Central memory CD4-positive, alpha-beta T cell (primary cell): ENCODE measurements around the gene SMARCD3.
A peak's percentile ranks its signal among the peaks of the same experiment; 100 is the strongest.

ENCODE experiments used
- DNase-seq: peaks from one replicate; pipeline ENCODE4 v3.0.0; 2022

Gene SMARCD3

DNA sequence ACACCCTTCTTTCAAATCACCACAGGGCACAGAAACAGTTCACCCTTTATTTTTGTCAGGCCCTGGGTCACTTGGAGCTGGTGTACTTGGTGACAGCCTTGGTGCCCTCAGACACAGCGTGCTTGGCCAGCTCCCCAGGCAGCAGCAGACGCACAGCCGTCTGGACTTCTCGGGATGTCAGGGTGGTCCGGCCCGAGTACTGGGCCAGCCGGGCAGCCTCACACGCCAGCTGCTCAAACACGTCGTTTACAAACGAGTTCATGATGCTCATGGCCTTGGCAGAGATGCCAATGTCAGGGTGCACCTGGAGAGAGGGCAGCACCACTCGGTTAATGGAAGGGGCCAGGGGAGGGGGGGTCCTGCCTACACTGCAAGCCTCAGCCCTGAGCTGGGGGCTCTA lies 40.7 kb downstream of the SMARCD3 start:
- DNase-seq: no peak

DNA sequence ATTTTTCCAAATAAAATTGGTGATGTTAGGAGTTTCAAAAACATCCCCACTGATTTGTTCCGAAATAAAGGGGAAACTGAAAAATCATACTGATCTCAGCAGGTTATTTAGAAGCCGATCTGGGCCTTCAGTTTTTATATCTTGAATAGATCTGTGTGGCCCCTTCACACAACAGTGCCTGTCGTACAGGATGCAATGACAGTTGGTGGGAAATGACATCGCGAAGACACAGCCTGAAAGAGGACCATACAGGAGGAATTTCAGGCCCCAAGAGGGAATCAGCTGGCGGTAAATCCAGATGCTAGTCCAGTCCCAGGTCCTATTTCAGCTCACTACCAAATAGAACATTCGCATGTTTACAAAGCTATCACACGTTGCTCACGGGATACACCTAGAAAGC lies 41.2 kb downstream of the SMARCD3 start:
- no peak for DNase-seq

DNA sequence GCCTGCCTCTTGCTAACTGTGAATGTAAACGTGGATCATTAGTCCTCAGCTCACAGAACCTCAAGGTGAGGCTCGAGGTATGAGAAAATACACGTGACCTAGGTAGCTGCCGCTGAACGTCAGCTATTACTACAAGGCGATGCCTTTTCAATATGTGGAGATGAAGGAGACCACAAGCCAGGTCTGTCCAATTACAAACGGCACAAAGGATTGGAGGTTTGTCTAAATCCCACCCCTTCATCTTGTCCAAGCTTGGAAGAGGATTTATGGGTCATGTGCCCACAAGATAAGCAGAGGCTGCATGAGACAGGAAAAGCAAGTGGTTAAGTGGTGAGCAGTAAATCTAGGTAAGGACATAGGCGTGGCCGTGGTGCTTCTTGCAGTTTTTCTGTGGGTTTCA lies 41.6 kb downstream of the SMARCD3 start:
- peak; percentile 82 for DNase-seq

DNA sequence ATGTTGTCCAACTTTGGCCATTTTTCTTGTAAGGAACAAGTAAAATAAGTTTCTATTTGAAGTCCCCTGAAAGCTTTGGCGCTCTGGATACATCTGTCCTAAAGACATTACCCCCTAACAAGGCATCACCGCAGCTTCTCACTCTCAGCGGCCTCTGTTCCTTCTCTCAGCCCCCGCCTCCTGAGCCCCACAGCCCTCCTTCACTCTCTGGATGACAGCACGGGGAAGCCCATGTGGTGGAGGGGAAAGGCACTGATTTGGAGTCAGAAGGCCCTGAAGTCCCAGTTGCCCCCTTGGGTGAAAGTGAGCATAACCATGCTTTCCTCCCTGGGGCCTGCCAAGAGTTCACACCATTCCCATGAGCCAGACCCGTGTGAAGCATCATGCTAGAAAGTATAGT lies 42.8 kb downstream of the SMARCD3 start:
- DNase-seq: no peak

DNA sequence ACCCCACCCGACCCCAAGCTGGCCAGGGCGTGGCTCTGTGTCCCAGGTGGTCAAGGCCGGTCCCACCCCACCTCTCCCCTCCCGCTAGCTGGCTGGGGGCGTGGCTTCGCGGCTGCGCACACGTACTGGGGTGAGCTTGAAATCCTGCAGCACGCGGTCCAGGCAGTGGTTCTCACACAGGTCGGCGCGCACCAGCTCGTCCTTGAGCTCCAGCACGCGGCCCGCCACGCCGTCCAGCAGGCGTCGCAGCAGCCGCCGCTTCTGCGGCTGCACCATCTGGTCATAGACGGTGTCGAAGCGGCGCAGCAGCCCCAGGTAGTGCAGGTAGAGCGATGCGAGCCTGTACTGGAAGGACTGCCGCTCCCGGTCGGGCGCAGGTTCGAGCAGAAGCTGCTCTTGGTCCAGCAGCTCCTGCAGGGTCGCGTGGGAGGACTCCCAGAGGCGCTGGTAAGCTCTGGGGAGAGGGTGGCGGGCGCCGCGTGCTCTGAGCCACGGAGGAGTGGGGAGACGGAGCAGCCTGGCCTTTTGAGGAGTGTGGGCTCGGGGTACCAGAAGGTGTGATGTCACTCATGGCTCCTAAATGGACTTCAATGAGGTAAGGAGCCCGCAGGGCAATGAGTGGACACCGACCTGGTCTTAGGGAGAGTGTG lies 44.0 kb downstream of the SMARCD3 start:
- DNase-seq: no peak

DNA sequence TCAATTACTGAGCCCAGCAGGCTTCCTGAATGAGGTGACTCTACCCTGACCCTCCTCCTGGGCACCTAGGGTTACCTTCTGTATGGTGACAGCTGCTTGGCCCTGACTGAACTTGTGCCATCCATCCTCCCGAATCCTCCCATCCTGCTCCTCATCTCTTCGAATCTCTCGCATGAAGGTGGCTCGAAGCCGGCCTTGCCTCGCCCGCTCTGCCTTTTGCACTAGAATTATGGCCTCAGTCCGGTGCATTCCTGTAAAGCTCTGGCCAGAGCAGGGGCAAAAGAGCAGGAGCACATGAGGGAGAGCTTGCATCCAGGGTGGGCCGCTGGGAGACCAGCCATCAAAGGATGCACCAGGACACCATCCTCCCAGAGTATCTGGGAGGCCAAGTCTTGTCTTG lies 45.7 kb downstream of the SMARCD3 start:
- no peak for DNase-seq

DNA sequence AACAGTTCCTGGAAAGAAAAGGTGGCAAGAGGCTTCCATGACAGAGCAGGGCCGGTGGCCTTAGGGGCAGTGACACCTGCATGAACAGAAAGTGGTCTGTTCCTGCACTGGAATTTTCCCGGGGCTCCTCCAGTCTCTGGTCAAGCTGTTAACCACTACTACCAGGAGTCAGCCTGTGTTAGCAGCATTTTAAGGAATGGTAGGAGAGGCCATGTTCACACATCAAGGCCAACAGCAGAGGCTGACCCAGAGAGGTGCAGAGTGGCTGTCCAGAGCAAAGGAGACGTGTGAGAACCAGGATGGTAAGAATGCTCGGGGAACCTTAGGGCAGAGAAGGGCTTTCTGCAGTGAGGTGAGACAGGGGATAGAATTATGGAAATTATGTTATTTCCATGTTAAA lies 46.7 kb downstream of the SMARCD3 start:
- DNase-seq: no peak

DNA sequence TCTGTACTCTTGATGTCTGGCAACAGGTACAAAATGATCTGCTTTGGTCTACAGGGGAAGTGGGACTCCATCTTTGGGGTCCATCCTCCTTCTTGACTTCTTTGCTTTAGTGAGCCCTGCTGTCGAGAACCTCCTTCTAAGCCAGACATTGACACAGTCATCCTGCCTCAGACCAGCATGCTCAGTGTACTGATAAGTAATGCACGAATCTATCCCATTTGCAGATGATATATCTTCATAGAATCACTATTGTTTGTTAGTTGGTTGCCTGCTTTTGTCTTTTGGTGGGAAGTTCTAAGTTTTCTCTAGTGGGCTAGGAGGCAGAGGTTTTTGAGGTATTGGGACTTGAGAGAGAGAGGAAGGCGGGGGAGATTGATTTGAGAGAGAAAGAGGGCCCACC lies 47.1 kb downstream of the SMARCD3 start:
- DNase-seq: no peak

DNA sequence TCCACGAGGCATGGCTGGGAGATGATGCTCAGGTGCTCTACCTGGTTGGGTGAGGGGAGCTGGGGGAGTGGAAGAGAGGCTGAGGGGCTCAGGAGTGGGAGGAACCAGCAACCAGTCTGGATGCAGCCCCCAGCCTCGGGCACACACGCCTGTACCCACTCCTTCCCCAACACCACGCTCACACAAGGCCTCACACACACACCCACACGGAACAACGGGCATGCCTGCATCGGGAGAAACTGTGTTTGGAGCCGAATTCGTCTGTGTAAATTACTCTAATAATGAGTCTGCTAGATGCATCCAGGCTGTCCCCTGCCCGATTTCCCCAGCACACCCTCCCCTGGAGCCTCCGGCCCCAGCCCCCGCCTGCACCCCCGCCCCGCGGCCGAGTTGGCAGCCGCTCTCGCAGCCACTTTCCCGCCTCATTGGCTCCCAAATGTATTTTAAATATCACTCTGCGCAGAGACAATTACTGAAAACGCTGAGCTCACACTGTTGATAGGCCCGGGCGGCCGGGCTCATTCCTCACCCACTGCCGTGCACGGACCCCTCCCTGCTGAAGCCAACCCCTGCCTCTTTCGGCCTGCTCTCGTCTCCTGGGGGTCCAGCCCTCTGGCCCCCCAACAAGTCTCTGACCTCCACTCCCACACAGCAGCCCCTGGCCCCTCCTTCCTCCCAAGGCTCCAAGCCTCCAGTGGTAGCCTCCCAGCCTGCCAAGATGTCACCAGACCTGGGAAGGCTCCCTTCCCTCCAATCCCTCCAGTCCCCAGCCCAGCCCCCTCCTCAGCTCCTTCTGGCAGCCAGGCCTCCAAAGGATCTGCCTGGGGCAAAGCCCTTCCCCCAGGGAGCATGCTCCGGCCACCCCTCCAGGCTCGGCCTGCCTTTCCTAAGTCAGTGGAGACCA lies 49.3 kb downstream of the SMARCD3 start:
- no peak for DNase-seq

DNA sequence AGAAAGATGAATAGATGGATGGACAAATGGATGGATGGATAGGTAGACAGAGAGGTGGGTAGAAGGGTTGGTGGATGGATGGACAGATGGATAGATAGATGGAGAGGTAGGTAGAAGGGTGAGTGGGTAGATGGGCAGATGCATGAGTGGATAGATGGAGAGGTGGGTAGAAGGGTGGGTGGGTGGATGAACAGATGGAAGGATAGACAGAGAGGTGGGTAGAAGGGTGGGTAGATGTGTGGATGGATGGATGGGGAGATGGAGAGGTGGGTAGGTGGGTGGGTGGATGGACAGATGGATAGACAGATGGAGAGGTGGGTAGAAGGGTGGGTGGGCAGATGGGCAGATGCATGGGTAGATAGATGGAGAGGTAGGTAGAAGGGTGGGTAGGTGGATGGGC lies 50.6 kb downstream of the SMARCD3 start:
- no peak for DNase-seq

DNA sequence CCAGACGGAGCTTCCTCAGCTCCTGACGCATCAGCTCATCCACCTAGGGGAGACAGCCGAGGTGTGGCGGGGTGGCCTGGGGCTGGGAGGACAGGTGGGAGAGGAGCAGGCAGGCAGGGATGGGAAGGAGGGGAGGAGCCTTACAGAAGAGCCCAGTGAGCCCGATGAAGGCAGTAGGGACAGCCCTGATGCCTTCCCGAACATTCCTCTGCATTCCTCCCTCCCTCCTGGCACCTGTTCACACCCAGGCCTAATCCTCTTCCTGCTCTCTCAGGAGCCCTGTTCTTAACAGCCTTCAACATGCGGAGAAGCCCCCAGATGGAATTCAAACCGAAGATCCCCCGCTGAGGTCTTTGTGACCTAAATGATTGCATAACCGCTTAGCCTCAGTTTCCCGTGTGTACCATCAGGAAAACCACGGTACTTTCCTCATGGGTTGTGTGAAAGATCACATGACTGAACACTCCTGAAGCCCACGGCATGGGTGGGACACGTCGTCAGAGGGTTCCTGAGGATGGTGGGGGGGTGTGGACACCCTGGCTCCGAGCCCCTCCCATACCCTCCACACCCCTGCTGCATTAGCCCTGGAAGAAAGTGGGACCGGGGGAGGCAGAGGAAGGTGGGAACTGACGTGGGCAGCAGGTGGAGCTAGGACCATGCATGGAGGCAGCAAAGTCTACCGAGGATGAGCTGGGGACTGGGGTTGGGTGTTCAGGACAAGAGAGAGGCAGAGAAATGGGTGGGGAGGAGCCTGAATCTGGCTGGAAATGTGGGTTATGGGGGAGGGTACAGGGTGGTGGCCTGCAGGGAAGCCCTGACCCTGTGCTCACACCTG lies 52.7 kb downstream of the SMARCD3 start:
- DNase-seq: no peak

DNA sequence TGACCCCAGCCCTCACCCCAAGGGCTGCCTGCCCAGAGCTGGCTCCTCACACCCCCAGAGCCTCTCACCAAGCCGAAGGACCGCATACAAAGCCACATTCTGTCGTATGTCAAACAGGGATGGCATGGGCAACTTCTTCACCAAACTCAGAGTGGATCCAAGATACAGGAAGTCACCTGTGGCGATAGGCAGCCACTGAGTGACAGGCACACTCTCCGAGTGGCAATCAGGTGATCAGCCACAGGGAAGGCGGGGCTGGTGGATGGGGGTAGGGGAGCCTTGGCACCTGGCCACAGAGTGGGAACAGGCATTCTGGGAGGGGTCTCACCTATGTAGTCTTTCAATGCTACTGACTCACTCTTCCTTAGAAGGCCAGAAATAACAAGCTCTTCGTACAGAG lies 54.3 kb downstream of the SMARCD3 start:
- DNase-seq: no peak

DNA sequence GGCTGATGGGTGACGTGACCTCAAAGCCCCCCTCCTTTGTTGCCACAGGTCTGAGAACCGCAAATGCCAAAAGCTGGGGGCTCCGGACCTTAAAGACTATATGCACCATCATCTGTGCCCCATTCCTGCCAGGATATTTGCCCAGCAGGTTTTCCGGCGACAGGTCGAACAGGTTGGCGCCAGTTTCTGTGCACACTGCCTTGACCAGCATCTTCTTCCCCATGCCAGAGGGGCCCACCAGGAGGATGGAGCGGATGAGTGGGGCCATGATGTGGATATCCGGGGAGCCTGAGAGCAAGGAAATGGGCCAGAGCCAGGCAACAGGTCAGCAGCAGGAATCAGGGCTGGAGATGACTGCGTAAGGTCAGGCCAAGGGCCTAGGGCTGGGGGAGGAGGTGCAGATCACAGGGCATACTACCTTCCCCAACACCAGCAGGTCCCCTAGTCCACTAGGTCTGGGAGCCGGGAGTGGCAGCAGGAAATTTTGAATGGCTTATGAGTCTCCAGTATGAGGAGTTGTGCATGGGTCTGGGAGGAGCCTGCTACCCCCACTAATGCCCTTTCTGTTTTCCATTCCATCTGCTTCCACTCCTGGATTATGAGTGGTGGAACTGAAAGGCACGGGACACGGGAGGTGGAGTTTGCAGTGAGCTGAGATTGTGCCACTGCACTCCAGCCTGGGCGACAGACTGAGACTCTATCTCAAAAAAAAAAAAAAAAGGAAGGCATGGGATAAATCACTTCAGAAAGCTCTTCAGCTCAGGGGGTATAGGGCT lies 55.1 kb downstream of the SMARCD3 start:
- no peak for DNase-seq

DNA sequence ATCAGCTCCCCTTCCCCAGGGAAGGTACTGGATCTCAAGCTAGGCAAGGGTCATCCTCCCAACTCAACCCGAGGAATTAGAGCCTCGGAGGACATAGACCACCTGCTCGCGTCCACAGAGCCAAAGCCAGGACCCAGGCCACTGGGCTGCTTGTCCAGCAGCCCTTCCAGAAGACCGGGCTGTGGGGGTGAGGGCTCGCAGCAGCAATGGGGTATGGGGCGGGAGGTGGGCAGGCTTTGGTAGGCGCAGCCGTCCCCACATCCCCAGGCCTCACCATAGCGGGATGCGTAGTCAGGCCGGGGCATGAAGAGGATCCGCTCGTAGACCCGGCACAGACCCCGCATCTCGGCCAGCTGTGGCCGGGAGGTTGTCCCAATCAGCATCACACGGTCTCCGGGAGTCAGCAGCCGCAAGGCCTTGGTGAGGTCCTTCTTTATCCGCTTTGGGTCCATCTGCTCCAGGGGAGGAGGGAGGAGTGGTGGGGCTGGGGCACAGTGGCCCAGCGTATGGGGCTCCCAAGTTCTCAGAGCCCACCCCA lies 56.4 kb downstream of the SMARCD3 start:
- no peak for DNase-seq

DNA sequence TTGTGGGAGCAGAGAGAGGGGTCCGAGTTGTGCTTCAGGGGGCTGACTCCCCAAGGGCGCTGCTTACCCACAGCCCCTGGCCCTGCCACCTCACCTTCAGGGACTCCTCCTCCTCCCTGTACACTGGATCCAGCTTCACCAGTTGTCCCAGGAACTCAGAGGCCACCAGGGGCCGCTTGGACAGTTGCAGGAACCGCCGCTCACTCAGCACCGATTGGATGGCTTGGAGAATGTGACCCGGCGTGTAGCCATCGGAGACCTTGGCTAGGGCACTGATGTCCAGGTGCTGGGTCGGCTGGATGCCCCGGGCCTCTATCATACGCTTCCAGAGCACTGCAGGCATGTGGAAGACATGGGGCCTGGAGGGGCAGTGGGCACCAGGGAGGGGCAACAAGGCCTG lies 57.0 kb downstream of the SMARCD3 start:
- DNase-seq: no peak

DNA sequence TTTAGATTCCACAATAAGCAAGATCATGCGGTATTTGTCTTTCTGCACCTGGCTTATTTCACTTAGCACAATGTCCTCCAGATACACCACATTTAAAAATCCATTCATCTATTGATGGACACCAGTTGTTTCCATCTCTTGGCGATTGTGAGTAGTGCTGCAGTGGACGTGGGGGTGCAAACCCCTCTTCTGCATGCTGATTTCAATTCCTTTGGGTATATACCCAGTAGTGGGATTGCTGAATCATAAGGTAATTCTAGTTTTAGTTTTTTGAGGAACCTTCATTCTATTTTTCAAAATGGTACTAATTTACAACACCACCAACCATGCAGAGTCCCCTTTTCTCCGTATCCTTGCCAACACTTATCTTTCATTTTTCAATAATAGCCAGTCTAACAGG lies 59.5 kb downstream of the SMARCD3 start:
- no peak for DNase-seq
